ENCODE results near the gene HERC3.

GRCh38 chr4:88728146-88728545, 135.9 kb downstream of the HERC3 start:
- TF ChIP-seq CTCF (IDR thresholded peaks at IDR 0.05): no peak
- no peak for TF ChIP-seq POLR2A (IDR thresholded peaks at IDR 0.05)
